ENCODE results near the gene SHTN1.

GRCh38 chr10:116973371-116973905 is 31.5 kb downstream of the SHTN1 start:
- TF ChIP-seq CTCF (conservative IDR thresholded peaks at IDR 0.05; ENCODE audit: low read length), result no peak
- TF ChIP-seq EZH2phosphoT487 (IDR thresholded peaks at IDR 0.05; ENCODE audit: borderline replicate concordance), result no peak
